ENCODE data around the gene SHB. TPM values are rescaled to one million over a fixed set of nuclear protein-coding genes. Genes with fewer than 3 reads are reported as not detected.

The SHB gene
- total and polyA plus RNA-seq, 2 donors = 10.4 to 17.1 TPM

- H3K27ac ChIP-seq (ENCODE audit: low read depth) = no peak overlapping the region
- 88% methylated on average over 20 of the region's 20 CpGs for WGBS
- no peaks in the 10 kb centered on the region for H3K36me3 ChIP-seq (ENCODE audit: insufficient read depth)
These were observed 140.2 kb downstream of the SHB start for GRCh38 chr9:37928552-37929430.

GRCh38 chr9:37927601-37928551 is 141.2 kb downstream of the SHB start:
- no peaks in the 10 kb centered on the region for H3K4me1 ChIP-seq (ENCODE audit: insufficient read depth)
- no peak overlapping the region for H3K27ac ChIP-seq (ENCODE audit: low read depth)
- 84% methylated on average over 13 of the region's 13 CpGs for WGBS
- H3K4me3 ChIP-seq (ENCODE audit: low read depth, low read length) = no peak overlapping the region
- no peak for DNase-seq (ENCODE audit: extremely low spot score)
- no peaks in the 10 kb centered on the region for H3K36me3 ChIP-seq (ENCODE audit: insufficient read depth)

More at GRCh38 chr9:37928552-37929430, 140.2 kb downstream of the SHB start:
- Histone ChIP-seq H3K4me3 (ENCODE audit: low read depth, low read length) (no peak overlapping the region), H3K4me1 (ENCODE audit: insufficient read depth) (no peaks in the 10 kb centered on the region)
- no peak for DNase-seq (ENCODE audit: extremely low spot score)

GRCh38 chr9:37927132-37927531 is 141.9 kb downstream of the SHB start:
- H3K27ac ChIP-seq (ENCODE audit: low read depth) = no peak overlapping the region
- no peak for DNase-seq (ENCODE audit: extremely low spot score)
- no peaks in the 10 kb centered on the region for H3K4me1 ChIP-seq (ENCODE audit: insufficient read depth)
- no peaks in the 10 kb centered on the region for H3K36me3 ChIP-seq (ENCODE audit: insufficient read depth)
- WGBS = 72% methylated on average over 9 of the region's 9 CpGs
- H3K4me3 ChIP-seq (ENCODE audit: low read depth, low read length) = no peak overlapping the region

GRCh38 chr9:37926737-37927118 is 142.3 kb downstream of the SHB start:
- H3K4me1 ChIP-seq (ENCODE audit: insufficient read depth) = no peaks in the 10 kb centered on the region
- H3K27ac ChIP-seq (ENCODE audit: low read depth) = no peak overlapping the region
- no peaks in the 10 kb centered on the region for H3K36me3 ChIP-seq (ENCODE audit: insufficient read depth)
- 82% methylated on average over 1 of the region's 1 CpG for WGBS
- no peak overlapping the region for H3K4me3 ChIP-seq (ENCODE audit: low read depth, low read length)
- no peak for DNase-seq (ENCODE audit: extremely low spot score)

- Histone ChIP-seq H3K27ac (ENCODE audit: low read depth) (no peak overlapping the region), H3K4me3 (ENCODE audit: low read depth, low read length) (no peak overlapping the region), H3K4me1 (ENCODE audit: insufficient read depth) (no peaks in the 10 kb centered on the region), H3K36me3 (ENCODE audit: insufficient read depth) (no peaks in the 10 kb centered on the region)
- 88% methylated on average over 15 of the region's 15 CpGs for WGBS
- DNase-seq (ENCODE audit: extremely low spot score) = no peak
These were observed 143.0 kb downstream of the SHB start for GRCh38 chr9:37925786-37926736.

- DNase-seq (ENCODE audit: extremely low spot score) = no peak
- no peaks in the 10 kb centered on the region for H3K36me3 ChIP-seq (ENCODE audit: insufficient read depth)
- no peaks in the 10 kb centered on the region for H3K4me1 ChIP-seq (ENCODE audit: insufficient read depth)
- no peak overlapping the region for H3K4me3 ChIP-seq (ENCODE audit: low read depth, low read length)
- 85% methylated on average over 6 of the region's 6 CpGs for WGBS
- H3K27ac ChIP-seq (ENCODE audit: low read depth) = no peak overlapping the region
These were observed 144.0 kb downstream of the SHB start for GRCh38 chr9:37925006-37925405.

- Histone ChIP-seq H3K4me3 (ENCODE audit: low read depth, low read length) (no peak overlapping the region), H3K4me1 (ENCODE audit: insufficient read depth) (no peaks in the 10 kb centered on the region), H3K36me3 (ENCODE audit: insufficient read depth) (no peaks in the 10 kb centered on the region), H3K27ac (ENCODE audit: low read depth) (no peak overlapping the region)
- DNase-seq (ENCODE audit: extremely low spot score) = no peak
These were observed 144.5 kb downstream of the SHB start for GRCh38 chr9:37924538-37924937.

- no peak for DNase-seq (ENCODE audit: extremely low spot score)
- Histone ChIP-seq H3K27ac (ENCODE audit: low read depth) (no peak overlapping the region), H3K4me1 (ENCODE audit: insufficient read depth) (no peaks in the 10 kb centered on the region), H3K36me3 (ENCODE audit: insufficient read depth) (no peaks in the 10 kb centered on the region), H3K4me3 (ENCODE audit: low read depth, low read length) (no peak overlapping the region)
- 94% methylated on average over 25 of the region's 25 CpGs for WGBS
These were observed 145.1 kb downstream of the SHB start for GRCh38 chr9:37923796-37924427.

GRCh38 chr9:37923118-37923795 is 145.8 kb downstream of the SHB start:
- Histone ChIP-seq H3K36me3 (ENCODE audit: insufficient read depth) (no peaks in the 10 kb centered on the region), H3K4me1 (ENCODE audit: insufficient read depth) (no peaks in the 10 kb centered on the region), H3K27ac (ENCODE audit: low read depth) (no peak overlapping the region), H3K4me3 (ENCODE audit: low read depth, low read length) (no peak overlapping the region)
- 85% methylated on average over 14 of the region's 14 CpGs for WGBS
- DNase-seq (ENCODE audit: extremely low spot score) = no peak

GRCh38 chr9:37922363-37923117 is 146.5 kb downstream of the SHB start:
- WGBS = 69% methylated on average over 13 of the region's 13 CpGs
- no peak overlapping the region for H3K4me3 ChIP-seq (ENCODE audit: low read depth, low read length)
- H3K36me3 ChIP-seq (ENCODE audit: insufficient read depth) = no peaks in the 10 kb centered on the region
- no peaks in the 10 kb centered on the region for H3K4me1 ChIP-seq (ENCODE audit: insufficient read depth)
- H3K27ac ChIP-seq (ENCODE audit: low read depth) = no peak overlapping the region
- DNase-seq (ENCODE audit: extremely low spot score) = no peak

- H3K36me3 ChIP-seq (ENCODE audit: insufficient read depth) = no peaks in the 10 kb centered on the region
- no peak for DNase-seq (ENCODE audit: extremely low spot score)
- H3K4me3 ChIP-seq (ENCODE audit: low read depth, low read length) = no peak overlapping the region
- no peak overlapping the region for H3K27ac ChIP-seq (ENCODE audit: low read depth)
- no peaks in the 10 kb centered on the region for H3K4me1 ChIP-seq (ENCODE audit: insufficient read depth)
- 81% methylated on average over 15 of the region's 15 CpGs for WGBS
These were observed 147.3 kb downstream of the SHB start for GRCh38 chr9:37921546-37922300.

Data from urinary bladder (tissue), 4 donors.